Measurements from ENCODE around the gene ABCB10.

DNA sequence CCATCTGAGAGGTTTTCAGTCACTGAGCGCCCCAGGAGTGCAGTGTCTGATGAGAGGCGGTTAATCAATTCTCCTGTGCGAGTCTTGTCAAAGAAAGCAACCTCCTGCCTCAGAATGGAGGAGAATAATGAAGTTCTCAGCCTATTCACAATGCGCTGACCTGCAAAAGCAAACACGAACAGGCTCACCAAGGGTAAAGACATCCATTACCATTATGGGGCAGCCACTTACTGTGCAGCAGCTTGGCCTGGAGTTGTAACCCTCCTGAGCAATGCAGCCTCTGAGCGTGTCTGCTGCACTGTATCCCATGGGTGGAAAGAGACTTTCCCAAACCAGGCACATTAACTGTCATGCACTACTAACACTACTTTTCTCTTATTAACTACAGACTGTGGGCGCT is 11.0 kb downstream of the ABCB10 start:
- TF ChIP-seq, protein P1, sequence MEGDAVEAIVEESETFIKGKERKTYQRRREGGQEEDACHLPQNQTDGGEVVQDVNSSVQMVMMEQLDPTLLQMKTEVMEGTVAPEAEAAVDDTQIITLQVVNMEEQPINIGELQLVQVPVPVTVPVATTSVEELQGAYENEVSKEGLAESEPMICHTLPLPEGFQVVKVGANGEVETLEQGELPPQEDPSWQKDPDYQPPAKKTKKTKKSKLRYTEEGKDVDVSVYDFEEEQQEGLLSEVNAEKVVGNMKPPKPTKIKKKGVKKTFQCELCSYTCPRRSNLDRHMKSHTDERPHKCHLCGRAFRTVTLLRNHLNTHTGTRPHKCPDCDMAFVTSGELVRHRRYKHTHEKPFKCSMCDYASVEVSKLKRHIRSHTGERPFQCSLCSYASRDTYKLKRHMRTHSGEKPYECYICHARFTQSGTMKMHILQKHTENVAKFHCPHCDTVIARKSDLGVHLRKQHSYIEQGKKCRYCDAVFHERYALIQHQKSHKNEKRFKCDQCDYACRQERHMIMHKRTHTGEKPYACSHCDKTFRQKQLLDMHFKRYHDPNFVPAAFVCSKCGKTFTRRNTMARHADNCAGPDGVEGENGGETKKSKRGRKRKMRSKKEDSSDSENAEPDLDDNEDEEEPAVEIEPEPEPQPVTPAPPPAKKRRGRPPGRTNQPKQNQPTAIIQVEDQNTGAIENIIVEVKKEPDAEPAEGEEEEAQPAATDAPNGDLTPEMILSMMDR (IDR thresholded peaks at IDR 0.05) = no peak
- TF ChIP-seq POLR2AphosphoS5 (IDR thresholded peaks at IDR 0.05) = no peak
